ENCODE measurements around the gene RPL5.

GRCh38 chr1:92822879-92823278 is 9.0 kb upstream of the RPL5 start:
- TF ChIP-seq, protein P1, sequence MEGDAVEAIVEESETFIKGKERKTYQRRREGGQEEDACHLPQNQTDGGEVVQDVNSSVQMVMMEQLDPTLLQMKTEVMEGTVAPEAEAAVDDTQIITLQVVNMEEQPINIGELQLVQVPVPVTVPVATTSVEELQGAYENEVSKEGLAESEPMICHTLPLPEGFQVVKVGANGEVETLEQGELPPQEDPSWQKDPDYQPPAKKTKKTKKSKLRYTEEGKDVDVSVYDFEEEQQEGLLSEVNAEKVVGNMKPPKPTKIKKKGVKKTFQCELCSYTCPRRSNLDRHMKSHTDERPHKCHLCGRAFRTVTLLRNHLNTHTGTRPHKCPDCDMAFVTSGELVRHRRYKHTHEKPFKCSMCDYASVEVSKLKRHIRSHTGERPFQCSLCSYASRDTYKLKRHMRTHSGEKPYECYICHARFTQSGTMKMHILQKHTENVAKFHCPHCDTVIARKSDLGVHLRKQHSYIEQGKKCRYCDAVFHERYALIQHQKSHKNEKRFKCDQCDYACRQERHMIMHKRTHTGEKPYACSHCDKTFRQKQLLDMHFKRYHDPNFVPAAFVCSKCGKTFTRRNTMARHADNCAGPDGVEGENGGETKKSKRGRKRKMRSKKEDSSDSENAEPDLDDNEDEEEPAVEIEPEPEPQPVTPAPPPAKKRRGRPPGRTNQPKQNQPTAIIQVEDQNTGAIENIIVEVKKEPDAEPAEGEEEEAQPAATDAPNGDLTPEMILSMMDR (conservative IDR thresholded peaks at IDR 0.05), result no peak
- no peak for TF ChIP-seq ZFX (IDR thresholded peaks at IDR 0.05)

Measured in C4-2B (cell line).